Activated naive CD4-positive, alpha-beta T cell (primary cell): ENCODE measurements around the gene ASTN2.
"Not testable (repeated sequence)": the region's sequence is repeated elsewhere in the genome, so short reads cannot be mapped to it uniquely, and the experiment has no call there.

ENCODE experiments used
- DNase-seq, 4 experiments: peaks; one replicate each; lab custom pipeline; 2025; lab: John Stamatoyannopoulos, UW

Gene ASTN2

DNA sequence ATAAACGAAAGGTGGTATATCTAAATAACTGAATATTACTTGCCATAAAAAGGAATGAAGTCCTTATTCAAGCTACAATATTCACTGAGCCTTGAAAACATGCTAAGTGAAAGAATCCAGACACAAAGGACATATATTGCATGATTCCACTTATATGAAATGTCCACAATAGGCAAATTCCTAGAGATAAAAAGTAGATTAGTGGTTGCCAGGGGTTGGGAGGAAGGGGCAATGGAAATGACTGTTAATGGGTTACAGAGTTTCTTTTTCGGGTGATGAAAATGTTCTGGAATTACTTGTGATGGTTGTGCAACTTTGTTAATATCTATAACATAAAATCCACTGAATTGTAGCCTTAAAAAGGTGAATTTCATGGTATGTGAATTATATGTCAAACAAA lies 954.8 kb downstream of the ASTN2 start:
- DNase-seq: no peak

DNA sequence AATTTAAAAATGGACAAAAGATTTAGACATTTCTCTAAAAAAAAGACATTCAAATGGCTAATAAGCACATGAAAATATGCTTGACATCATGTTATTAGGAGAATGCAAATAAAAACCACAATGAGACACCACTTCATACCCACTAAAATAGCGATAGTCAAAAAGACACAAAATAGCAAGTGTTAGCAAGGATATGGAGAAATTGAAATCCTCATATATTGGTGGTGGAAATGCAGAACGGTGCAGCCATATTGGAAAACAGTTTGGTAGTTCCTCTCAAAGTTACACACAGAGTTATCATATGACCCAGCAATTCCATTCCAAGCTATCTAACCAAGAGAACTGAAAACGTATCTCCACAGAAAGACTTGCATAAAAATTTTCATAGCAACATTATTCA lies 955.3 kb downstream of the ASTN2 start:
- DNase-seq: no peak

DNA sequence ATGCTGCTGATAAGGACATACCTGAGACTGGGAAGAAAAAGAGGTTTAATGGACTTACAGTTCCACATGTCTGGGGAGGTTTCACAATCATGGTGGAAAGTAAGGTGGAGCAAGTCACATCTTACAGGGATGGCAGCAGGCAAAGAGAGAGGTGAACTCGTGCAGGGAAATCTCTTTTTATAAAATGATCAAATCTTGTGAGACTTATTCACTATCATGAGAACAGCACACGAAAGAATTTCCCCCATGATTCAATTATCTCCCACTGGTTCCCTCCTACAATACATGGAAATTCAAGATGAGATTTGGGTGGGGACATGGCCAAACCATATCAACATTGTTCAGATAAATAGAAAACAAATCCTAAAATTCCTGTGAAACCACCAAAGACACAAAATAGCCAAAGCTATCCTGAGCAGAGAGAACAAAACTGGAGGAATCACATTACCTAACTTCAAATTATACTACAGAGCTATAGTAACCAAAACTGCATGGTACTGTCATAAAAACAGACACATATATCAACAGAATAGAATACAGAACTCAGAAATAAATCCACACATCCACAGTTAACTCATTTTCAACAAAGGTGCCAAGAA lies 958.3 kb downstream of the ASTN2 start:
- DNase-seq: no peak

DNA sequence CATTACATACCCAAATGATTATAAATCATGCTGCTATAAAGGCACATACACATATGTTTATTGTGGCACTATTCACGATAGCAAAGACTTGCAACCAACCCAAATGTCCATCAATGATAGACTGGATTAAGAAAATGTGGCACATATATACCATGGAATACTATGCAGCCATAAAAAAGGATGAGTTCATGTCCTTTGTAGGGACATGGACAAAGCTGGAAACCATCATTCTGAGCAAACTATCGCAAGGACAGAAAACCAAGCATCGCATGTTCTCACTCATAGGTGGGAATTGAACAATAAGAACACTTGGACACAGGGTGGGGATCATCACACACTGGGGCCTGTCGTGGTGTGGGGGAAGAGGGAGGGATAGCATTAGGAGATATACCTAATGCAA lies 960.3 kb downstream of the ASTN2 start:
- not testable (repeated sequence) for DNase-seq

DNA sequence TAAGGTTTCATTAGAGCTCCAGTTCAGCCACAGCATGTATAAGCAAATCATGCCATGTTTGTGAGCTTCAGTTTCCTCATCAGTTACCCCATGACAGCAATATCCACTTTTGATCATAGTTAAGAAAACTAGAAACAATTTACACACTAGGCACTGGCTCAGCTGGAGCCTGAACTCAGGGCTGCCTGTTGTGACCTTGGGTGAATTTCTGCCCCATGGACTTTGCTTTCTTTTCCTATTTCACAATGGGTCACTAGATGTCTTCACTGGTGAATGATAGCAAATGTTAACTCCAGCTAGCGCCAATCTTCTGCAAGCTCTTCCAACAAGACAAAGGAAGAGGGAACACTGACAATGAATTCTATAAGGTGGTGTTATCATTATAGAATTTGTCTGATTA lies 961.1 kb downstream of the ASTN2 start:
- DNase-seq: no peak

DNA sequence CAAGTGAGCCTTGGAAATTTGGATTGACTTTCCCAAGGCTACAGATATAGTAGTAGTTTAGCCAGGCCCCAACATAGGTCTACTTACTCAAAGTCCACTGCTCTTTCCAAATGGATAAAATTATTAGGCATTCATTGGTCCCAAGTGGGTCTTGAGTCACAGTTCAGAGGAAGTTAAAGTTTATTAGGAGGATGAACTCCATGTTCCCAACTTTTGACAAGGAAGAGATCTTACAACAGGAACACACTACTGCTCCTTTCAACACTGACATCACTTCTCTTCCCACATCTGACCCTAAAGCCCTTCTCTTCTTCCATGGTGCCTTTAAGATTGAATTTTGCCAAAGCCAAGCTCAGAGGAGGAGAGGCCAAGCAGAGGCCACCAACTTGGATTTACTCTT lies 962.2 kb downstream of the ASTN2 start:
- no peak for DNase-seq

- DNase-seq: no peak
These were observed 962.6 kb downstream of the ASTN2 start for GRCh38 chr9:116452227-116452626.

DNA sequence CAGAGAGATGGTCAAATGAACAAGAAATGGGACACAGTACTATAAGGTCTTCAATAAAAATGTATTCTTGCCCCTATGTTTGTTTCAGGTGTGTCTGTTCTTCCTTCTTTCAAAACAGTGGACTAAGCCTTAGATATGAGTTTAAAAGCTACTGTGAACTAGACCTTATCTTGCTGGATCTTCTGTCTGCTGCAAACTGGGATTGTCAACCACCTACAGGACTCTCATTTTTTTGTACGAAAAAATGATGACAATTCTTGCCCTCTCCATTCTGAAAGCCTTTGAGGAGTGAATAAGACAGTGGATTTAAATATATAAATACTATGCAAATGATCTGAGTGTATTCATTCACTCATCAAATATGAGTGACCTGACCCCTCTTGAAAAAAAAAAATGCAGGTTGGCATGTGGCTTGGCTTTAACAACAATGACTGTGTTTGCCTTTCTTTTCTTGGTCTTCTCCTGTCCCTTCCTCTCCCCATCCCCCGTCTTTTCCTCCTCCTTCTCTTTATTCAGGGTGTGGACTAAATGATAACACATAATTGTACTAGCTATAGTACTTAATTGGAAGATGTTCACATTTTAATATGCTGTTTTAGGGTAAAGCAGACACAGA lies 963.2 kb downstream of the ASTN2 start:
- DNase-seq: no peak

DNA sequence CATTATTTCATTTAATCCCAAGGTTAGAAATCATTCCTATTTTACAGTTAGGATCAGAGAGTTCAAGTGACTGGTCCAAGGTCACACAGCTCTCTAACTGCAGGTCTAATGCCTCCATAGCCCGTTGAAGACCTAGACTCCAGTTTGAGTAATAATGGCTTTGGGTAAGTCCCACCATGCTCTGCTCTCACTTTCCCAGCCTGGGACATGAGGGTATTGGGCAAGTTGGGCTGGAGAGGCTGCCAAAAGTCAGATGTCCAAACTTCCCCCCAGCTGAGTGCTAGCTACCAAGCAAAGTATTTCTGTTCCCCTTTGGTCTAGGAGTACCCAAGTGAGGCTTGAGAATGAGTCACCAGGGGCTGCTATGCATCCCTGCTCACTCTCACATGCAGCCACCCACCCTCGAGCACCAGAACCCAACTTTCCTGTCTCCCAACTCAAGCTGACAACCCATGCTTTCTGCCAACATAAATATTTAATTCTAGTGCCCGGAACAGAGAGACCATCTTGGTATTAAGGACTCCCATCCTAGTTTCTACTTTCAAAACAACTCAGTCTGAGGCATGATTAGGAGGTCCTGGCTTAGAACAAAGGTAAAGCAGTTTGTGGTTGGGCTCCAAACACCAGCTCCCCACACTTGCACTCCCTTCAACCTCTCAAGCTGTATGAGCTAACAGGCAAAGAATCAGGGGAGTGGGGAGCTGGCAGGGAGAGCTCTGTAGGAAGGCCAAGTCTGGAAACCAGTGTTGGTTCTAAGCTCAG lies 964.3 kb downstream of the ASTN2 start:
- no peak for DNase-seq

DNA sequence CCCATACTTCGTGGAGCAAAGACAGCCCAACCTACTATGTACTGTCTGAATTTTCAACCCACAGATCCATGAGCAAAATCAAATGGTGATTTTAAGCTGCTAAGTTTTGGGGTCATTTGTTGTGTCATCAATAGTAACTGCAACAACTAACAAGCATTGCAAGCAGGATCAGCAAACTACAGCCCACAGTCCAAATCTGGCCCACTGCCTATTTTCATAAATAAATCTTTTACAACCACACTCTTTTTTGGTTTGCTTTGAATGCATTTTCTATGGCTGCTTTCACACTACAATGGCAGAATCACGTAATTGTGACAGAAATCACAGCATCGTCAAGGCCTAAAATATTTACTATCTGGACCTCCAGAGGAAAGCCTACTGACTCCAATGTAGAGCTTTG lies 964.9 kb downstream of the ASTN2 start:
- no peak for DNase-seq

DNA sequence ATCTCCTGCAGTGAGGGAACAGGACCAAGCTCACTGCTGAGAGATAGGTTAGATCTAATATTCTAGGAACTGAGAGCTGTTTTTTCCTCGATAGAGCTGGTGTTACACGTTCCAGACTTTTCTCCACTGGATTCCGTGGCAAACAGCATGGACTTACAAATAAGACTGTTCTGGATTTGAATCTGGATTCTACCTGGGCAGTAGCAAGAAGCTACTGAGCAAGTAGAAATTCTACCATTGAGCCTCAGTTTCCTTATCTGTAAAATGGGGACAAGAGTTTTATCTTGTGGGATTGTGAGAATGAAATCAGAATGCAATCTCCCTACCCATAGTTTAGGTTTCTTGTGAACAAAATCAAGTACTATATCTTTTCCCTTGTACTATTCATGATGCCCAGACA lies 966.4 kb downstream of the ASTN2 start:
- no peak for DNase-seq

DNA sequence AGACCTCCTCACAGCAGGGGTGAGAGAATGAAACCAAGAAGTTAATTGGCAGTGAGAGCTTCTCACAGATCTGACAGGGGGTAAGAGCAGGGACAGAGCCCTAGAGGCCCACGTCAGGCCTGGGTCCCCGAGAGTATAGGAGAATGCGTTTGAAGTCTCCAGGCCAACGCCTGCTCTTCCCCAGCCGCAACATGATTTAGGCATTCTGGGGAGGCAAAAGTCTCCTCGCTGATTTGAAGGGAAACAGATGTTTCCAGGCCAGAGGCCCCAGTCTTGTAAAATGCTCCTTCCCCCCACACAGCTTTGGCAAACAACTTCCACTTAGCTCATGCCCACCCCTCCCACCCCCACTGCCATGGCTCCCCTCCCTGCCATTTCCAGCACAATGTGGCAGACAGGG lies 966.9 kb downstream of the ASTN2 start:
- DNase-seq: no peak

DNA sequence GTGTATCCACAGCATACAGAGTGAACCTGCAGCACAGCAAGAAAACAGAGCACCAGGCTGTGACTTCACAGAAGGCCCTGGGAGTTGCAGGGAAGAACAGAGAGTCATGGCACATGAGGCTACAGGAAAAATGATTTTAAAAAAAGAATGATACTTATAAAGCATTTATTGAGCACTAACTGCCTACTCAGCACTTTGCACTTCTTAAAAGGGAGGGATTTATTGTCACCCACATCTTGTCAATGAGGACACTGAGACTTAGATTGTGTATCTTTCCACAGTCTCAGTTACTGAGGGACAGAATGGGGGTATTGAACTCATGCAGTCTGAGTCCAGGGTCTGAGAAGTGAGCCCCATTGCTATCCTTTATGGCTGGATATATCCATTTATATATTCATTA lies 972.3 kb downstream of the ASTN2 start:
- no peak for DNase-seq

- no peak for DNase-seq
These were observed 977.2 kb downstream of the ASTN2 start for GRCh38 chr9:116437411-116438370.

DNA sequence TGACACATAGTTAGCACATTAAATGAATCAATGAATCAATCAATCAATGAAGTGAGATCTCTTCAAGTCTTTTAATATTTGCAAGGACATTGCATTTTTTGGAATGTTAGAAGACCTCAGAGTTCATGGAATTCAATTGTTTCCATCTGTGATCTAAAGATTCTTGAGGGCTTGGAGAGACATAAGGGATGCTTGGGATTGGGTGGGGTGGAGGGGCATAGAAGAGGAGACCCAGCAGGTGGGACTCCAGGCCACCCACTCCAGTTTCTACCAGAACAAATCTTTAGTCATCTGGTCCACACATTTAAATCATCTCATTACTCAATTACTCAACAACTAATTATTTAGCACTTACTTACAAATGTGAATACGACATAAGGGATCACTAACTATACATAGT lies 978.7 kb downstream of the ASTN2 start:
- DNase-seq: no peak

GRCh38 chr9:116435706-116436105 lies 979.2 kb downstream of the ASTN2 start:
- DNase-seq: no peak

DNA sequence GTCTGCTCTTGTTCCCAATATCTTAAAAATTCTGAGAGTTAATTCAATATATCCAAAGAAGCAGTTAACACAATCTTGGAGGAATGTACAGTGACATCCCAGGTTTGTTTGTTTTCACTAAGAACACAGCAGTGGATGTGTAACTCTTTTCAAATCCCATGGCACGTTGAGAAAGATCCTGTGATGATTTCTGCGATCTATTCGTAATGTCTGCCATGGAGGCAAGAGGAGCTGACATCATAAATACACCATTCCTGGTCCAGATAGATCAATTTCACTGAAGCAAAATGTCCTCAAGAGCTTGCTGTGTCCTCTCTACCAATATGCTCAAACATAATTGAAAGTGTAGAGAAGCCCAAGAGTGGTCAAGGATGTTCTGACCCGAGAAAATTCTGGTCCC lies 980.5 kb downstream of the ASTN2 start:
- DNase-seq: no peak

DNA sequence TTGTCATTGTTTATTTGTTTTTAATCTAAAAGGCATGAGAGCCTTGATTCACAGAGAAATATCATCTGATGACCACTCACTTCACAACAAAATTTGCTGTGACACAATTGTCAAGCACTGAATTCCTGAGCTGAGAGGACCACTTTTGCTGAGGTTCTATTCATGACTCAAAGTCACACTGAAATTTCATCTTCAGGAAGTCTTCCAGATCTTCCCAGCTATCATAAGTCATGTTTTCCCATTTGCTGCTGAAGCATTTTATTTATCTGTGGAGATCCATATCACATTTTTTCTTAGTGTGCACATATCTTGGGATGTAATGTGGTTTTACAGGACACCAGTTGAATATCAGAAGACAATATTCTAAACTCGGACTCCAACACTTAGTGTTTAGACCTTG lies 982.8 kb downstream of the ASTN2 start:
- DNase-seq: no peak

DNA sequence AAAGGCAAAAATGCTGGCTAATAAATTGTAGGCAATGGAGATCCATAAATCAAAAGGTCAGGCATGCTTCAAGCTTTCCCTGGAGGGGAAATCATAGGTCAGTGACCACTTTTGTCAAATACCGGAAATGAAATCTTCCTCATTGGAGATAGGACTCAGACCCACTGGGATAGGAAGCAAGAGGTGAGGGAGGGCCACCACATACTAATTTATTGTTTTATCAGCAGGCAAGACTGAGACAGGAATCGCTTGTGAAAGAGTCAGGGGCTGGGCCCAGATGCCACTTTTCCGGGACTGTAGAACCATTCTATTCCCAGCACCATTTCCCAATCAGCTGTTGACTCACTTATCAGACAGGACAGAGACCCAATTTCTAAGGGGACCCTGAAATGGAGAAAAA lies 984.0 kb downstream of the ASTN2 start:
- DNase-seq: no peak

GRCh38 chr9:116425244-116425643 lies 989.6 kb downstream of the ASTN2 start:
- no peak for DNase-seq

DNA sequence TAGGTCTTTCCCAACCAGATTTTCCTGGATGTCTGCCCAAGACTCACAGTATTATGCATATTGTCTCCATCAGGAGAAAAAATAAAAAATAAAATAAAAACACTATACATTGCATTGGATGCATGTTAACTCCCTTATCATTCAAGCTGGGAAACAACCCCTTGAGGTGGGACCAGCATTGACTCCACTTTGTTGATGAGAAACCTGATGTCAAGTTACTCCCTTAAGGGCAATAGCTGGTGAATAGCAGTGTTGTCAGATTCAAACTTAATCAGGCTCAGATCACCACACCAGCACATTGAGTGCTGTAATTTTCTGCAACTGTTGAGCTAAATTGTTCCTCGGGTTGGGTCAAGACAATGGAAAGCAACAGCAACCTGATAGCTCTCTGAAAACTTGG lies 991.7 kb downstream of the ASTN2 start:
- DNase-seq: no peak
